Measurements from ENCODE around the gene CSPG4.

CSPG4 gene

DNA sequence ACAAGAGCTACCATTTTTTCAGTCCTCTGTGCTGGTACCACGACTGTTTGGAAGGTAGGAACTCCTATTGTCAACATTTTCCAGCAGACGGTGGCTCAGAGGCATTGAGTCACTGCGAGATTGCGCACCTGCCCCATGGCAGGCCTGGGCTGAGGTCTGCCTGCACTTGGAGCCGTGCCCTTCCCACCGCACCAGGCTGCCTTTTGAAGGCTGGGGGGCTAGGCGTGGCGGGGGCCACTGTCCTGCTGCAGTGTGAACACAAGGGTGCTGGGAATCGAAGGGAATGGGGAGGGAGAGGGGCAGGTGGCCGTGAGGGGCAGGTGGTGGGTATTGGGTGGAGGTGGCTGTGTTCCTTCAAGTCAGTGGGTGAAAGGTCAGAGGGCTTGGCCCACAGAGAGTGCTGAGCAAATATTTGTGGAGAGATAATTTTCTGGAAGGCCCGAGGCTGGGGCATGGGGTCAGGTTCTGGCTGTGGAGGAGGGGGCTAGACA, 48.7 kb downstream of the CSPG4 start:
- no peak for DNase-seq

DNA sequence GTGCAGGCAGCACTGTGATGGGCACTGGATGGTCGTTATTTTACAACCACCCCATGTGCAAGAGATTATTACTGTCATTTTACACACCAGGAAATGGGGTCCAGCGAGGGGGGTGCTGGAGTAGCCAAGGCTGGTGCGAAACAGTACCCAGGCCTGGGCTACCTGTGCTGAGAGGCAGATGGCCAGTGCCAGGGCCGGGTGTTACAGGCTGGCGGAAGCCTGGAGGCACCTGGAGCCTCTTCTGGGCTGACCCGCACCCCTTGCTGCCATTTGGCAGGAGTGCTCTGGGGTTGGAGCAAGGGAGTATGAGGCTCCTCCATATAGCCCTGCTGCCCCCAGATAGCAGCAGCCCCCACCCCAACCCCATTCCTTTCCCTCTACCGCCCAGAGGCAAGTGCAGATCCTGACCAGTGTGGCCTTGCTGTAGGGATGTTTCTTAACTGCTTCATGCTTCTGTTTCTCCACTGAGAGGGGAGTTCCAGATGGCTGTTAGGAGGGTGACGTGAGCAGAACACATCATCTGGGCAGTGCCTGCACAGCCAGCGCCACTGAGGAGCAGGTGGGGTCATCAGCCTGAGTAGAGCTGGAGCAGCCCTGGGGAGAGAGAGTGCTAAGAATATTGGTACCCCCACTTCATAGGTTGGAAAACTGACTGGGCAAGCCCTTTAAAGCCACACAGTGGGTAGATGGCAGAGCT, 49.7 kb downstream of the CSPG4 start:
- no peak for DNase-seq

- DNase-seq: no peak
Measured at GRCh38 chr15:75661756-75662140, 50.9 kb downstream of the CSPG4 start.

DNA sequence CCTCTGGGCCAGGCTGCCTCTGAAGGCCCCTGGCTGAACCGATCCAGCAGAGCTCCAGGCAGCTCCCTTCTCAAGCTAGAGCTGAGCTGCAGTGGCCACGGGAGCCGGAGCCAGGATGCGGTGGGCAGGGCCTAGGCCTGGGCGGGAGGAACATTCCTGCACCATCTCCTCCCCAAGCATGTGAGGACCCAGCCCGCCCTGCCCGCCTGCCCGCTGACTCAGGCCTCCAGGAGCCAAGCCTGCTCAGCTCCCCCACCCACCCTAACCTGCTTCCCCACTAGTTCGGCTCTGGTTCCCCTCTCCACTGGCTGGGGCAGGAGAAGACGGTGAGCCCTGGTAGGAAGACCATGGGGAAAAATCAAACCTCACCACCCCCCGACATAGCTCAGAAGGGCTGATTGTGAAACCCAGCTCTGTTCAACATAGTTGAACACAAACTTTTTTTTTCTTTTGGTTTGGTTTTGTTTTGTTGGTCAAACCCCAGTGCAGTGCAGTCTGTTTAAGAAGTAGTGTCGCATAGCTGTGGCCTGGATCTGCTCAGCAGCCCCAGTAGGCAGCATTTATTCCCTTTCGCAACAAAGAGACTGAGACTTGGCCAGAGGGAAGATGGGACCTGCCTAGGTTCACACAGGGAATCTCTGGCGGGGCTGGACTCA, 51.4 kb downstream of the CSPG4 start:
- DNase-seq: peak; percentile 90

GRCh38 chr15:75659928-75660645, 52.6 kb downstream of the CSPG4 start:
- peak; percentile 29 for DNase-seq

DNA sequence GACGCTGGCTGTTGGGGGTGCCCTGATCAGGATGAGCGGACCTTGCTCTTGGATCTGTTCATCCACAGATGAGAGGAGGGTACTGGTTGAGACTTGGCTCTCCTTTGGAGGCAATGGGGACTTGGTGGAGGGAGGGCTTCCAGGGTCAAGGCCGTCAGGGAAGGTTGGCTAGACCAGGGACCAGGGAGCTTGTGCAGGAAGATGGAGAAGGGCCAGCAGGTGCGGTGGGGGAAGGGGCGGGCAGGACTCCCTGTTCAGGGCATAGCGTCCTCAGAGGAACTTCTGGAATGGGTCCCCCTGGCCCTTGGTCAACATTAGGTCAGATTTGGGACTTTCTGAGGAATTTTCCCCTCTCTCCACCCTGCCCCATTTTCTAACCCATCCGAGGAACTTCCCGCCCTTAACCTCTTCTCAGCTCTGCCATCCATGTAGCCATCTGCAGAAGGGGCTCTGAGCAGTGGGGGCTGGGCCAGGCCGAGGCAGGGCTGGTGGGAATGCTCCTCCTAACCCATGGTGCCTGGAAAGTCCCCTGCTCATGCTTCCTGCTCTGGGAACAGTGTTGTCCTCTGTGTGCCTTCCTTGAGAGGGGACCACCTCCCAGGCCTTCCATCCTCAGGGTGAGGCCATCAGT, 53.4 kb downstream of the CSPG4 start:
- no peak for DNase-seq

- DNase-seq: no peak
Measured at GRCh38 chr15:75656813-75657212, 55.8 kb downstream of the CSPG4 start.

DNA sequence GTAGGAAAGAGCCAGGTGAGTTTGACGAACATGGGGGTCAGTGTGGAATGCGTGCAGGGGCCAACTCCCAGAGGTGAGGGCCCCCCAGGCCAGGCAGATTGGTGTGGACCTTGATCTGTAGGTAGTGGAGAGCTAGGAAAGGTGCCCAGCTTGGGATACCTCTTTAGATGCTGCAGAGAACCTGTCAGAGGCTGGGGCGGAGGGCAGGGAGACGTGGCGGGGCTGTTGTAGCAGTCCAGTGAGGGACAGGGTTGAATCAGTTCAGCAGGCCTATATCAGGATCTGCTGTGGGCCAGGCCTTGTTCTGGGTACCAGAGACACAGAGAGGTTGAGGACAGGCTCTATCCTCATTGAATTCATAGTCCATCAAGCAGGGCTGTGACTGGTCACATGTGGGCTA, 56.3 kb downstream of the CSPG4 start:
- DNase-seq: no peak

GRCh38 chr15:75655931-75656330, 56.7 kb downstream of the CSPG4 start:
- no peak for DNase-seq

DNA sequence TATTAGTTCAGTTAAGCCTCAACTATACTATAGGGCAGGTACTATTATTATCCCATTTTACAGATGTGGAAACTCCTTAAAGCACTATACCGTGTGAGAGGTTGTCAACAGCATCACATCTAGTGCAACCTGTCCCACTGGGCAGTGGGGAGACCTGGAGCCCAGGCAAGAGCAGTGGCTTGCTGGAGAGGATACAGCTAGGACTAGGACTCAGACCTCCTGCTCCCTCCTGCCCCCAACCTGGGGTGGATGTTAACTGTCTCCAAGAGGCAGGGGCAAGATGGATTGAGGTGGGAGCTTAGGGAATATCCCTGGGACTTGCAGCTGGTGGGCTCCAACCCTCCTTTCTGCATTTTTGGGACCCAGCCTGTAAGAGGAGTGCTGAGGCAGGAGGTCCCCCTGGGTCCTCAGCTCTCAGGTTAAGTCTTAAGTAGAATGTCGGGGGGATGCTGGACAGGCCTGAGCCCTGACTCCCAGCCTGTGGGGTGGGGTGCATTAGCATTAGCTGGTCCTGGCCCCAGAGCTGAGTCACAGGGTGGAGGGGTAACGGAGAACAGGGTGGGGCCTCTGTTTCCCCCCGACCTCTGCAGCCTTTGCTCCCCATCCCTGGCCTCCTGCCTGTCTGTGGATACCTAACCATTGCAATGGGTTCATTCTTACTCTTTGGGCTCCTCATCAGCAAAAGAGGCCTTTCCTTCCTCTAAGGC, 58.3 kb downstream of the CSPG4 start:
- DNase-seq: no peak

- DNase-seq: no peak
Measured at GRCh38 chr15:75653347-75653913, 59.2 kb downstream of the CSPG4 start.

DNA sequence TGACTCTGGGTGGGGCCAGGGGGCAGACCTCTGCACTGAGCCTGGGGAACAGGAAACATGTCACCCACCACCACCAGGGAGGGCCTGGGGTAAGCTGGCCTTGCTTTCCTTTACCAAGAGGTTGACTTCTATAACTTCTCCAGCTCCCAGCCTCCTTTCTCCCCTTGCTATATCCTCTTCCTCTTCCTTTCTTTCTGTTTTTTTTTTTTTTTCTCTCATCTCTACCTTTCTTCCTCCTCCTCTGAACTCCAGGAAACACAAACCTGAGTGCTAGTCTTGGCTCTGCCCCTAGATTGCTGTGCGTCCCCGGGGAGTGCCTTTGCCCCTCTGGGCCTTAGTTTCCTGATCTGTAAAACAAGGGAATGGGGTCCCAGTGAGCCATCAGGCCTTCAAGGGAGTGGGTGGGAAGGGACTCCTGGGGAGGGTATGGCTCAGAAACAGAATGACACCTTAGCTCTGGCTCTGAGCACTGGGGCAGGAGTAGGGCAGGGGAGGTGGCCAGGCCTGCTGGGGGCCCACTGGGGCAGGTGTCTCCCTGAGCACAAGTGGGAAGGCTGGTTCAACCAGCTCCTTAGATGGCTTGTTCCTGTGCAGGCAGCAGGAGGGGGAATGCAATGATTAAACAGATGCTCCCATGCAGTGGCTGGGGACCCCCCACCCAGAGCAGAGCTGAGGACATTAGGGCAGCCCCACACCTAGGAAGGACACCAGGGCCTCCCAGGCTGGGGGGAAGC, 60.7 kb downstream of the CSPG4 start:
- no peak for DNase-seq

DNA sequence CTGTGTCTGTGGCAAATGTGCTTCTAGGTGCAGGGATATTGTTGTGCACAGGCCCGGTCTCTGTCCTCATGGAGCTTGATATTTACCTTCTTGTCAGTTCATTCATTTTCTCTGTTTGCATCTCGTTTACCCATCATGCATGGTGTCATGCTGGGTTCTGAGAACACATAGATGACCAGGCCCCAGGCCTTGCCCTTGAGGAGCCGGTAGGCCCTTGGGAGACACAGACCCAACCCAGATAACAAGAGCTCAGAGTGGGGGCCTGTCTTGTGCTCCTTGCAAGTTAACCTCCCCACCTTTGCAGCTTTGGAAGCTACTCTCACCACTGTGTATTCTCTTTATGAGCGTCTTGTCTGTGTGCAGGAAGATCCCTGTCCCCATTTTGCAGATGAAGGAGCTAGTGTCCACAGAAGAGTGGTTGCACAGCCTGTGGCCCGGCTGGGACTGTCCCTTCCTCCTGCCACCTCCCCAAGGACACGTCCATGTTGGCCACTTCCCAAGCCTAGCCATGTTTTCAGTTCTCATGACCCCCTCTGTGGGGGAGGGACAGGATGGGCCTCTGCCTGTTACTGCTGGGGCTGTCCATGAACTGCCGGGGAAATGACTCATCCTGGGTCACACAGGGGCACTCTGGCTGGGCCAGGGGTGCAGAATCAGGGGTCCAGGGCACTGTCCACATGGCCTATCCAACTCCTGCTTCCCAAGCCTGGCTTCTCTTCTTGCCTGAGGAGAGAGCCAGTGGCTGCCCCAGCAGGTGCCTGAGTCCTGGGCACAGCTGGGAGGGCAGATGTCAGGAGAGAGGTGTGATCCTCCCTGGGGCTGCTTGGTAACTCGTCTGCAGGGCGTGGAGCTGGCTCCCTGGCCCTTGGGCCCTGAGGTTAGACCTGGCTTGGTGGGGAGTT, 61.5 kb downstream of the CSPG4 start:
- no peak for DNase-seq

DNA sequence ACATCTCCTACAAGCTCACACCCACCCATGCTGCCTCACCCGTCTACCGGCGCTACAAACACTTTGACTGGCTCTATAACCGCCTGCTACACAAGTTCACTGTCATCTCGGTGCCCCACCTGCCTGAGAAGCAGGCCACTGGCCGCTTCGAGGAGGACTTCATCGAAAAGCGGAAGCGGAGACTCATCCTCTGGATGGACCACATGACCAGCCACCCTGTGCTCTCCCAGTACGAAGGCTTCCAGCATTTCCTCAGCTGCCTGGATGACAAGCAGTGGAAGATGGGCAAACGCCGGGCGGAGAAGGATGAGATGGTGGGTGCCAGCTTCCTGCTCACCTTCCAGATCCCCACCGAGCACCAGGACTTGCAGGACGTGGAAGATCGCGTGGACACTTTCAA, 62.8 kb downstream of the CSPG4 start:
- DNase-seq: no peak

- no peak for DNase-seq
Measured at GRCh38 chr15:75649045-75649761, 63.4 kb downstream of the CSPG4 start.

- DNase-seq: peak; percentile 70
Measured at GRCh38 chr15:75648156-75649000, 64.3 kb downstream of the CSPG4 start.

GRCh38 chr15:75647370-75648155, 65.1 kb downstream of the CSPG4 start, which contains the start of gene SNX33:
SNX33 (plus strand) TSS chr15:75647912; CDS start chr15:75649103, 1,191 bp downstream.
- DNase-seq: peak; percentile 92

DNA sequence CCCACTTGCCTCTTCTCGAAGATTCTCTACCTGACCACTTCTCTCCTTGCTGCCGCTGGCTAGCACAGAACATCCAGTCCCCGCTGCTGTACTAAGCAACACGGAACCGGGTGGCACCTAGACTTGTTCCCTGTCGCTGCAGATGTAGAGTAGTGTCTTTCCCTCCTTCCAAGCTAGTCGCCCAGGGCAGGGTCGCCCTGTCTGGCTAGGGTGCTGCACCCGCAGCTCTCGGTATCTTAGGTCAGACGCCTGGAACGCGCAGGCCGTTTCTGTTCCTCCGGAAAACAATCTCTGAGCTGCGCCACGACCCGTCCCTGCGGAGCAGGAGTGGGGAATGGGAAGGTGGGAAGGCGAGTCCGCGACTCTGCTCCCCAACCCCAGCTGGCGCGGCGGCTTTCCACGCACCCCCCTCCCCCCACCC, 65.7 kb downstream of the CSPG4 start:
- no peak for DNase-seq
